ENCODE data around the gene NEAT1.

Gene NEAT1

DNA sequence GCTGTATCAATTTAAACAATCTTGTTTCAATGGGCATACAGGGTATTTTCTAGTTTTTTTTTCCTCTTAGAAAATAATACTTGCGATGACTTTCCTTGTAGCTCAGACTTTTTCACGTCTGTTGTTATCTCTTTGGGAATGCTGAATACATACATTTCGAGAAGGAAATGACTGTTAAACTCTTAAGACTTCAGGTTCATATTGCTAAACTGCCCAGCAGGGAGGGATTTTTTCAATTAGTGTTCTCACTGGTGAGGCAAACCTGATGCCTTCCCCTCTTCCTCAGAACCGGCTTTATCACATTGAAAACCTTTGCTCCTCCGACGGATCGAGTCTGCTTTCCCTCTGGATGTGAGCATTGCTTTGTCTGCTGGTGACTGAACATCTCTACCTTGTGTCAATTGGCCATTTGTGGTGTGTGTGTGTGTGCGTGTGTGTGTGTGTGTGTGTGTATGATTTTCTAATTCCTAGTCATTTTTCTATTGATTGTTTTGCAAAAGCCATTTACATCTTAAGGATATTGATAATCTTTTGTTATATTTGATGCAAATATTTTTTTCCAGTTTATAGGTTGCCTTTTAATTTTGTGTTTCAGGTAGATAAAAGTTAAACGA lies 6.6 kb downstream of the NEAT1 start:
- Histone ChIP-seq H3K36me3 (replicated peaks; ENCODE audit: low read depth, low read length) (peaks cover 73% of the 10 kb centered on the region), H3K27ac (ENCODE audit: low read length) (no peak overlapping the region), H4K20me1 (ENCODE audit: insufficient read depth, low read length) (peaks cover 97% of the 10 kb centered on the region), H3K9ac (ENCODE audit: low read length) (0 out of 2 replicates have a peak overlapping the region, but pooled peaks have one; percentile 10), H3K9me3 (ENCODE audit: insufficient read depth, low read length) (no peaks in the 10 kb centered on the region), H3K27me3 (ENCODE audit: low read depth, low read length) (no peaks in the 10 kb centered on the region), H3K79me2 (ENCODE audit: low read length) (peaks cover 96% of the 10 kb centered on the region), H3K4me2 (ENCODE audit: low read length) (peak overlapping the region; percentile 92), H2AFZ (ENCODE audit: low read depth, low read length) (no peak overlapping the region), H3K4me1 (ENCODE audit: low read length) (peaks cover 59% of the 10 kb centered on the region), H3K4me3 (ENCODE audit: low read length) (peak overlapping the region; percentile 10)
- TF ChIP-seq, protein P1, sequence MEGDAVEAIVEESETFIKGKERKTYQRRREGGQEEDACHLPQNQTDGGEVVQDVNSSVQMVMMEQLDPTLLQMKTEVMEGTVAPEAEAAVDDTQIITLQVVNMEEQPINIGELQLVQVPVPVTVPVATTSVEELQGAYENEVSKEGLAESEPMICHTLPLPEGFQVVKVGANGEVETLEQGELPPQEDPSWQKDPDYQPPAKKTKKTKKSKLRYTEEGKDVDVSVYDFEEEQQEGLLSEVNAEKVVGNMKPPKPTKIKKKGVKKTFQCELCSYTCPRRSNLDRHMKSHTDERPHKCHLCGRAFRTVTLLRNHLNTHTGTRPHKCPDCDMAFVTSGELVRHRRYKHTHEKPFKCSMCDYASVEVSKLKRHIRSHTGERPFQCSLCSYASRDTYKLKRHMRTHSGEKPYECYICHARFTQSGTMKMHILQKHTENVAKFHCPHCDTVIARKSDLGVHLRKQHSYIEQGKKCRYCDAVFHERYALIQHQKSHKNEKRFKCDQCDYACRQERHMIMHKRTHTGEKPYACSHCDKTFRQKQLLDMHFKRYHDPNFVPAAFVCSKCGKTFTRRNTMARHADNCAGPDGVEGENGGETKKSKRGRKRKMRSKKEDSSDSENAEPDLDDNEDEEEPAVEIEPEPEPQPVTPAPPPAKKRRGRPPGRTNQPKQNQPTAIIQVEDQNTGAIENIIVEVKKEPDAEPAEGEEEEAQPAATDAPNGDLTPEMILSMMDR (IDR thresholded peaks at IDR 0.05; ENCODE audit: low read depth, low read length): no peak
- no peak for TF ChIP-seq EZH2phosphoT487 (IDR thresholded peaks at IDR 0.05; ENCODE audit: low read depth)

DNA sequence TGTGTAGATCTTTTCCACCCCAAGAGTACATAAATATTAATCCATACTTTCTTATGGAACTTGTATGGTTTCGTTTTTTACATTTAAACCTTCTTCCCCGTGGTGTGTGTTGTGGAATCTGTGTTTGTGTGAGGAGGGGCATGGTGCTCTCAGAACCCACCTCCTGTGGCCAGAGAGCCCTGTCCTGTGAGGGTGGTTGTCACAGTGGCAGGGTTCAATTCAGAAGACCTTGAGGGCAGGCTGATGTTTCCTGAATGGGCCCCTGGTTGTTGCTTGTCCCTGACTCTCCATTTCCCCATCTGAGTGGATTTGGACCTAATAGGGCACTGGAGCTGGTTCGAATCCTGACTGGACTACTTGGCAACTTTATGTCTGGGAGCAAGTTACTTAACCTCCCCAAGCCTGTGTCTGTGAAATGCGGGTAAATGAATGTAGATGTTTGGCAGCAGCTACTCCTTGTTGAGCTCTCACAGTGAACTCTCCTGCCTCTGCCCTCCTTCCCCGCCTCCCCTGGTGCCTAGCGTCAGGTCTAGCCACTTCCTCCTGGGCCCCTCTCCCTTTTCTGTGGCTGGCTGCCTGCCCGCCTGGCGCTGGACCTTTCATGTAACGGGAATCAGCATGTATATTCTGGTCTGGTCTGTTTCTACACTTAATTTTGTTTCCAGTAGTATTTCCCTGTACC lies 7.3 kb downstream of the NEAT1 start:
- H3K4me3 ChIP-seq (ENCODE audit: low read length): peak overlapping the region; percentile 10
- peaks cover 73% of the 10 kb centered on the region for H3K36me3 ChIP-seq (replicated peaks; ENCODE audit: low read depth, low read length)
- peaks cover 59% of the 10 kb centered on the region for H3K4me1 ChIP-seq (ENCODE audit: low read length)
- H3K27ac ChIP-seq (ENCODE audit: low read length): peak overlapping the region; percentile 26
- peak overlapping the region; percentile 10; the same call in 1 of the 2 replicates for H3K9ac ChIP-seq (ENCODE audit: low read length)
- peak overlapping the region; percentile 92 for H3K4me2 ChIP-seq (ENCODE audit: low read length)
- peaks cover 97% of the 10 kb centered on the region for H4K20me1 ChIP-seq (ENCODE audit: insufficient read depth, low read length)
- TF ChIP-seq, protein P1 (IDR thresholded peaks at IDR 0.05; ENCODE audit: low read depth, low read length): no peak
- TF ChIP-seq EZH2phosphoT487 (IDR thresholded peaks at IDR 0.05; ENCODE audit: low read depth): no peak
- H3K9me3 ChIP-seq (ENCODE audit: insufficient read depth, low read length): no peaks in the 10 kb centered on the region
- H2AFZ ChIP-seq (ENCODE audit: low read depth, low read length): no peak overlapping the region
- H3K27me3 ChIP-seq (ENCODE audit: low read depth, low read length): no peaks in the 10 kb centered on the region
- peaks cover 96% of the 10 kb centered on the region for H3K79me2 ChIP-seq (ENCODE audit: low read length)

DNA sequence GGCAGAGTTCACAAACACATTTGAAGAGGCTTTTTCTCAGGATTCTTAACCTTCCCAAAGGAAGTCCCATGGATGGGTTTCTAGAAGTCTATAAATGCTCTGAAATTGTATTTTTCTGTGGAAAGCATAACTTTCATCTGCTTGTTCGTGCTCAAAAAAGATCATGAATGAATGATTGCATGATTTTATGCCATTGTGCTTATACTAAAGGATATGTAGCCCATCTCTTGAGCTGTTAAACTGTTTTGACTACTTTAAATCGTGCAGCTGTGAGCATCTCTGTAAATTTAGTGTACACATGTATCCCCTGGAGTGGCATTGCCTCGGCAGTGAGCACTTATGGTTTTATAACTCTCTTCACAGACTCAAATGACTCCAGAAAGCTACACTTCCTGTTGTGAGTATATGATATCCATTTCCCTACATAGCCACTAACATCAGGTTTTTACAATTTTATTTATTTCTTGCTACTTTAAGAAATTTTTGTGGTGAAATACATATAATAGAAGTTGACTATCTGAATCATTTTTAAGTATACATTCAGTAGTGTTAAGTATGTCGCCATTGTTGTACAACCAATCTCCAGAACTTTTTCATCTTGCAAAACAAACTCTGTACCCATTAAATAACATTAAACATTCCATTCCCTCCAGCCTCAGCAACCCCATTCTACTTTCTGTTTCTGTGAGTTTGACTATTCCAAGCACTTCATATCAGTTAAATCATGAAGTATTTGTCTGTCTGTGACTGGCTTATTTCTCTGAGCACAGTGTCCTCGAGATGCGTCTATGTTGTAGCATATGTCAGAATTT lies 8.0 kb downstream of the NEAT1 start:
- Histone ChIP-seq H3K27ac (ENCODE audit: low read length) (peak overlapping the region; percentile 26), H4K20me1 (ENCODE audit: insufficient read depth, low read length) (peaks cover 97% of the 10 kb centered on the region), H3K4me2 (ENCODE audit: low read length) (peak overlapping the region; percentile 92), H3K9me3 (ENCODE audit: insufficient read depth, low read length) (no peaks in the 10 kb centered on the region), H3K27me3 (ENCODE audit: low read depth, low read length) (no peaks in the 10 kb centered on the region), H3K9ac (ENCODE audit: low read length) (peak overlapping the region; percentile 10; the same call in 1 of the 2 replicates), H3K4me1 (ENCODE audit: low read length) (peaks cover 59% of the 10 kb centered on the region), H3K36me3 (replicated peaks; ENCODE audit: low read depth, low read length) (peaks cover 73% of the 10 kb centered on the region), H3K79me2 (ENCODE audit: low read length) (peaks cover 90% of the 10 kb centered on the region), H3K4me3 (ENCODE audit: low read length) (peak overlapping the region; percentile 10), H2AFZ (ENCODE audit: low read depth, low read length) (no peak overlapping the region)
- no peak for TF ChIP-seq EZH2phosphoT487 (IDR thresholded peaks at IDR 0.05; ENCODE audit: low read depth)
- TF ChIP-seq, protein P1 (IDR thresholded peaks at IDR 0.05; ENCODE audit: low read depth, low read length): no peak
